Hematopoietic multipotent progenitor cell treated with erythropoietin and hydrocortisone succinate and interleukin-3 and kit ligand, for 6 days (in vitro differentiated cells): ENCODE results near the gene NIFK.
"Not testable (repeated sequence)": the region's sequence is repeated elsewhere in the genome, so short reads cannot be mapped to it uniquely, and the experiment has no call there.

Experiments
- DNase-seq: peaks from one replicate; pipeline ENCODE4 v3.0.0-alpha.2; 2015

NIFK gene

GRCh38 chr2:121731366-121731765 lies 5.3 kb downstream of the NIFK start:
- DNase-seq: no peak

GRCh38 chr2:121727950-121728349 lies 8.7 kb downstream of the NIFK start:
- no peak for DNase-seq

GRCh38 chr2:121727332-121727731 lies 9.3 kb downstream of the NIFK start:
- DNase-seq: no peak

- DNase-seq: no peak
These were observed 13.4 kb downstream of the NIFK start for GRCh38 chr2:121723316-121723715.

GRCh38 chr2:121722479-121722878 lies 14.2 kb downstream of the NIFK start:
- no peak for DNase-seq

GRCh38 chr2:121721926-121722325 lies 14.7 kb downstream of the NIFK start:
- no peak for DNase-seq

GRCh38 chr2:121717529-121717928 lies 19.1 kb downstream of the NIFK start:
- no peak for DNase-seq

- no peak for DNase-seq
These were observed 20.5 kb downstream of the NIFK start for GRCh38 chr2:121716126-121716525.

- DNase-seq: not testable (repeated sequence)
These were observed 25.2 kb downstream of the NIFK start for GRCh38 chr2:121711481-121711880.

- DNase-seq: no peak
These were observed 26.1 kb downstream of the NIFK start for GRCh38 chr2:121710470-121711170.

- DNase-seq: no peak
These were observed 26.8 kb downstream of the NIFK start for GRCh38 chr2:121709776-121710469.

GRCh38 chr2:121707920-121708361 lies 28.7 kb downstream of the NIFK start:
- DNase-seq: no peak

GRCh38 chr2:121707344-121707919 lies 29.2 kb downstream of the NIFK start:
- DNase-seq: no peak

- no peak for DNase-seq
These were observed 30.7 kb downstream of the NIFK start for GRCh38 chr2:121705958-121706357.

GRCh38 chr2:121705390-121705789 lies 31.3 kb downstream of the NIFK start:
- no peak for DNase-seq

- peak; percentile 59 for DNase-seq
These were observed 34.9 kb downstream of the NIFK start for GRCh38 chr2:121701761-121702160.

- peak; percentile 82 for DNase-seq
These were observed 37.0 kb downstream of the NIFK start for GRCh38 chr2:121699421-121700333.

- no peak for DNase-seq
These were observed 38.3 kb downstream of the NIFK start for GRCh38 chr2:121698318-121698930.

GRCh38 chr2:121697108-121697631 lies 39.5 kb downstream of the NIFK start:
- no peak for DNase-seq

- no peak for DNase-seq
These were observed 40.2 kb downstream of the NIFK start for GRCh38 chr2:121696410-121696930.

- no peak for DNase-seq
These were observed 41.6 kb downstream of the NIFK start for GRCh38 chr2:121695171-121695451.
